H1 (cell line): ENCODE results near the gene C1orf210. TPM values are rescaled to one million over a fixed set of nuclear protein-coding genes. Genes with fewer than 3 reads are reported as not detected.

Experiments
- CTCF ChIA-PET: fragments of 300-600 bp; sonication (Branson Sonifier 250); formaldehyde crosslinking; loops from one replicate; lab custom pipeline; 2021; ENCODE audit not compliant: partially characterized antibody; lab: Charles Lee
- POLR2A ChIA-PET: fragments of 300-600 bp; sonication (Branson Sonifier 250); formaldehyde crosslinking; loops from one replicate; lab custom pipeline; 2021; ENCODE audit warnings: inconsistent platforms; ENCODE audit not compliant: partially characterized antibody; lab: Charles Lee
- DNase-seq, 2 experiments: peaks; one replicate each; pipeline versions ENCODE4 v3.0.0 to v3.0.0-alpha.2; 2010 to 2022; ENCODE audit warnings: low spot score in 2 of 2, low read depth in 1 of 2, mixed read lengths in 1 of 2
- FAIRE-seq: peaks from 2 replicates; lab custom pipeline; 2011; peaks lifted over from hg19 to GRCh38; lab: Jason Lieb, UNC
- H2AFZ ChIP-seq: 2 replicates; pipeline ENCODE4 v1.8.1; 2012; ENCODE audit warnings: low read length, inconsistent platforms
- H2AK5ac ChIP-seq: 2 replicates; pipeline ENCODE4 v1.6.1; 2013; ENCODE audit warnings: low read depth, low read length
- H2BK120ac ChIP-seq: replicated peaks from 2 replicates; pipeline ENCODE3; 2013; ENCODE audit warnings: low read depth, low read length, inconsistent platforms
- H2BK12ac ChIP-seq: 2 replicates; pipeline ENCODE4 v1.6.1; 2013; ENCODE audit warnings: low read depth, low read length
- H2BK15ac ChIP-seq: 2 replicates; pipeline ENCODE4 v1.6.1; 2013; ENCODE audit warnings: low read length
- H2BK20ac ChIP-seq: 2 replicates; pipeline ENCODE4 v1.6.1; 2013; ENCODE audit warnings: low read length
- H2BK5ac ChIP-seq: 2 replicates; pipeline ENCODE4 v1.6.1; 2013; ENCODE audit warnings: low read depth, low read length
- H3K14ac ChIP-seq: 2 replicates; pipeline ENCODE4 v1.6.1; 2013; ENCODE audit warnings: inconsistent platforms; ENCODE audit not compliant: insufficient read length
- H3K18ac ChIP-seq: 2 replicates; pipeline ENCODE4 v1.6.1; 2013; ENCODE audit warnings: low read length; ENCODE audit errors: extremely low read depth
- H3K23ac ChIP-seq: 2 replicates; pipeline ENCODE4 v1.6.1; 2013; ENCODE audit warnings: inconsistent platforms; ENCODE audit not compliant: insufficient read length
- H3K23me2 ChIP-seq: 2 replicates; pipeline ENCODE4 v1.6.1; 2013; ENCODE audit warnings: low read depth, low read length
- H3K27ac ChIP-seq: 2 replicates; pipeline ENCODE4 v1.6.1; 2011; ENCODE audit warnings: low read depth, low read length, inconsistent platforms
- H3K27me3 ChIP-seq, 4 experiments: replicated peaks in 1 of 4; 1 replicate in 1 of 4; 2 replicates in 3 of 4; pipeline versions ENCODE4 v1.6.1 to v1.8.1; 2011 to 2013; ENCODE audit warnings: low read length in 3 of 4, mild to moderate bottlenecking in 3 of 4, inconsistent platforms in 2 of 4, mixed read lengths in 2 of 4, moderate library complexity in 1 of 4; ENCODE audit not compliant: control insufficient read depth in 3 of 4, insufficient read depth in 3 of 4; ENCODE audit errors: extremely low read depth in 1 of 4
- H3K36me3 ChIP-seq, 4 experiments: 2 replicates each; pipeline versions ENCODE4 v1.6.1 to v1.8.1; 2011 to 2013; ENCODE audit warnings: mild to moderate bottlenecking in 4 of 4, low read length in 3 of 4, moderate library complexity in 2 of 4, control low read depth in 1 of 4, inconsistent platforms in 1 of 4; ENCODE audit not compliant: insufficient read depth in 4 of 4, control insufficient read depth in 2 of 4
- H3K4ac ChIP-seq: replicated peaks from 2 replicates; pipeline ENCODE3; 2013; ENCODE audit warnings: low read length, low read depth, mixed read lengths, inconsistent platforms; ENCODE audit not compliant: insufficient read length
- H3K4me1 ChIP-seq, 4 experiments: replicated peaks in 1 of 4; 1 replicate in 1 of 4; 2 replicates in 3 of 4; pipeline versions ENCODE4 v1.6.1 to v1.8.1; 2011 to 2013; ENCODE audit warnings: low read length in 3 of 4, inconsistent platforms in 2 of 4, mixed read lengths in 1 of 4; ENCODE audit not compliant: insufficient read depth in 4 of 4, control insufficient read depth in 3 of 4
- H3K4me2 ChIP-seq, 2 experiments: 2 replicates each; pipeline versions ENCODE4 v1.6.1 to v1.8.1; 2011 to 2013; ENCODE audit warnings: low read depth in 2 of 2, low read length in 2 of 2, control low read depth in 1 of 2, inconsistent platforms in 1 of 2, mild to moderate bottlenecking in 1 of 2; ENCODE audit not compliant: insufficient read depth in 1 of 2
- H3K4me3 ChIP-seq, 4 experiments: fragments of 200-600, 300-600 bp in 1 of 4; sonication (generic), shearing (Covaris generic), sonication (Bioruptor Twin) in 1 of 4; 2 replicates each; pipeline versions ENCODE4 v1.5.1 to v1.8.1; 2011 to 2016; ENCODE audit warnings: low read length in 4 of 4, low read depth in 3 of 4, control low read depth in 2 of 4, inconsistent platforms in 2 of 4, mild to moderate bottlenecking in 2 of 4, mixed read lengths in 1 of 4, moderate library complexity in 1 of 4; ENCODE audit not compliant: insufficient read depth in 2 of 4; ENCODE audit errors: extremely low read depth in 1 of 4
- H3K56ac ChIP-seq: replicated peaks from 2 replicates; pipeline ENCODE3; 2013; ENCODE audit warnings: low read depth, mild to moderate bottlenecking, mixed read lengths, low read length, inconsistent platforms; ENCODE audit not compliant: insufficient read length
- H3K79me1 ChIP-seq: 2 replicates; pipeline ENCODE4 v1.6.1; 2013; ENCODE audit warnings: low read depth, low read length, control low read depth
- H3K79me2 ChIP-seq, 2 experiments: 2 replicates each; pipeline versions ENCODE4 v1.6.1 to v1.8.1; 2012 to 2013; ENCODE audit warnings: low read length in 2 of 2, mild to moderate bottlenecking in 2 of 2, inconsistent platforms in 1 of 2; ENCODE audit not compliant: insufficient read depth in 2 of 2, control insufficient read depth in 1 of 2
- H3K9ac ChIP-seq, 4 experiments: replicated peaks in 1 of 4; 1 replicate in 1 of 4; 2 replicates in 3 of 4; pipeline versions ENCODE4 v1.6.1 to v1.8.1; 2011 to 2013; ENCODE audit warnings: low read depth in 3 of 4, low read length in 3 of 4, control low read depth in 2 of 4, mild to moderate bottlenecking in 2 of 4, moderate library complexity in 2 of 4, inconsistent platforms in 1 of 4; ENCODE audit errors: extremely low read depth in 1 of 4
- H3K9me3 ChIP-seq, 2 experiments: 2 replicates each; pipeline versions ENCODE4 v1.6.1 to v1.8.1; 2012 to 2013; ENCODE audit warnings: mild to moderate bottlenecking in 2 of 2, moderate library complexity in 2 of 2, control low read depth in 1 of 2, inconsistent platforms in 1 of 2, low read depth in 1 of 2, low read length in 1 of 2, mixed read lengths in 1 of 2; ENCODE audit not compliant: insufficient read depth in 2 of 2
- H4K20me1 ChIP-seq, 2 experiments: replicated peaks in 1 of 2; 2 replicates each; pipeline versions ENCODE3 to v1.8.1; 2011 to 2013; ENCODE audit warnings: inconsistent platforms in 2 of 2, low read length in 2 of 2, mild to moderate bottlenecking in 1 of 2; ENCODE audit not compliant: insufficient read depth in 2 of 2, control insufficient read depth in 1 of 2
- H4K5ac ChIP-seq: 2 replicates; pipeline ENCODE4 v1.6.1; 2013; ENCODE audit warnings: low read length, low read depth, mixed read lengths, inconsistent platforms; ENCODE audit not compliant: insufficient read length
- H4K8ac ChIP-seq: 2 replicates; pipeline ENCODE4 v1.8.0; 2013; ENCODE audit warnings: mild to moderate bottlenecking, moderate library complexity, low read length, inconsistent platforms; ENCODE audit not compliant: insufficient read depth; ENCODE audit errors: extremely low read depth
- H4K91ac ChIP-seq: replicated peaks from 2 replicates; pipeline ENCODE3; 2013; ENCODE audit warnings: low read length, mixed read lengths, inconsistent platforms; ENCODE audit not compliant: insufficient read length
- WGBS, 2 experiments: shearing (Covaris generic) in 1 of 2; methylation state at CpG; one replicate each; pipeline versions ENCODE4 v1.1.6 to v1.1.7; 2013 to 2015; ENCODE audit warnings: low lambda C conversion rate in 2 of 2, mixed read lengths in 2 of 2, inconsistent platforms in 1 of 2, low coverage in 1 of 2, missing lambda C conversion rate in 1 of 2; ENCODE audit not compliant: insufficient replicate concordance in 2 of 2, insufficient coverage in 1 of 2, insufficient read length in 1 of 2; ENCODE audit errors: extremely low coverage in 1 of 2, missing lambda C conversion rate in 1 of 2; 5-methylcytosine and 5-hydroxymethylcytosine counted together
- polyA plus RNA-seq, 7 experiments: library from polyadenylated mRNA; depleted of rRNA in 3 of 7; stranded (reverse) in 5 of 7; unstranded in 2 of 7; fragments of >200 nt in 5 of 7; fragments of 200-250 nt in 2 of 7; gene quantifications; 1 replicate in 5 of 7; 2 replicates in 1 of 7; 4 replicates in 1 of 7; pipeline versions ENCODE4 v1.2.1 to v1.2.3, GENCODE V29; 2011 to 2013; ENCODE audit warnings: missing spikeins in 2 of 7, mixed read lengths in 2 of 7
- total RNA-seq: library from RNA; stranded (reverse); fragmentation: NEBNext Ultra II Directional; extraction: Animal tissue kit (Norgen Biotek cat#: 25700); gene quantifications from 2 replicates; pipeline ENCODE4 v1.2.1, GENCODE V29; 2021

C1orf210 gene
- total and polyA plus RNA-seq, 2 of the 8 experiments (the other 6 are each of a cell fraction or from before 2014, with no cell fraction given), result 12.0 to 27.9 TPM

DNA sequence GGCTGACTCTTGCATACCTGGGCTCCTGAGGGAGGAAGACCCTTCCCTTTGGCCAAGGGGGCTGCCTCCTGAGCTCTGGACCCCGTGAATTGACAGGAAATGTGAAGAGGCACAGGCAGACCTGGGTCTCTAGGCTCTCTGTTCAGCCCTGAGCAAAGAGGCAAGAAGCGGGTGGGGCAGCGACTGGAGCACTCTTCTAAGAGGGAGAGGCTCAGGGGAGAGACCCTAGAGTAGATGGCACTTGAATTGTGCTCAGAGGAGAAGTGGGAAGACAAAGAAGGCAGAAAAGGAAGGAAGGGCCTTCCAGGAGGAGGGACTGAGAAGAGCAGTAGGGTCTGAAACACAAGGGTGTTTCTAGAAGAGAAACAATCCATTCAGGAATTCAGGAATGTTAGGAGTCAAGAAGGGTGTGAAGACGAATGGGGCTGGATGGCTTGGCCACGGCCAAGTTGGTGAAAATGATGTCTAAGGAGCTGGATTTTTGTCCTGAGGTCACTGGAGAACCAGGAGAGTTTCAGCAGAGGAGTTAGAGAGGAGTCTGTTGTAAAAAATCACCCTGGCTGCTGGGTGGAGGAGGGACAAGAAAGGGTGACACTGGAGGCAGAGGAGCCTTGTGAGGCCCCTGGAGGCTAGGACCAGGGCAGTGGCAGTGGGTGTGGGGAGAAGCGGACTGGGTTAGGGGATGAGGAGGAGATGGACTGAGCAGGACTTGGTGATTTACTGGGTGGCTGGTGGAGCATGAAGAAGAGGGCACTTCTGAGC is 20.7 kb upstream of the C1orf210 start:
- Histone ChIP-seq H2AK5ac (no peak overlapping the region), H2BK5ac (no peak overlapping the region), H3K27ac (no peak overlapping the region), H3K79me1 (no peaks in the 10 kb centered on the region), H3K14ac (no peak overlapping the region), H3K23ac (no peak overlapping the region), H3K9ac (no peak overlapping the region), H3K4me2 (no peak overlapping the region), H2AFZ (no peak overlapping the region), H3K27me3 (no peaks in the 10 kb centered on the region), H3K36me3 (no peaks in the 10 kb centered on the region), H3K4ac (no peak overlapping the region), H4K5ac (no peak overlapping the region), H3K18ac (no peak overlapping the region), H2BK15ac (no peak overlapping the region), H3K4me1 (no peaks in the 10 kb centered on the region; a peak in 1 of 7 replicates), H3K4me3 (no peak overlapping the region), H2BK20ac (no peak overlapping the region), H4K8ac (no peak overlapping the region), H2BK120ac (no peak overlapping the region), H3K9me3 (no peaks in the 10 kb centered on the region), H2BK12ac (no peak overlapping the region), H3K79me2 (no peaks in the 10 kb centered on the region), H4K91ac (no peak overlapping the region), H3K56ac (no peak overlapping the region), H4K20me1 (no peaks in the 10 kb centered on the region), H3K23me2 (no peaks in the 10 kb centered on the region)
- POLR2A ChIA-PET, result interaction anchor here (1.3 kb wide), 1 partner anchor 10 kb away, joined by 3 read pairs; no protein-coding TSS in a partner anchor
- no peak for DNase-seq
- CTCF ChIA-PET, result interaction anchor here (0.6 to 1.9 kb wide), 3 partner anchors 10 to 79 kb away, joined by 3 to 7 read pairs (median 5); no protein-coding TSS in a partner anchor
- 74% methylated on average over 6 of the region's 6 CpGs; no CpG with 5 or more reads in 1 of the 2 experiments for WGBS, 2 experiments
- FAIRE-seq, result no peak
